PFSK-1 (cell line): ENCODE results near the gene APLP1.

Source experiments
- FOXP2 ChIP-seq: optimal IDR thresholded peaks from 2 replicates; pipeline ENCODE3; 2011; ENCODE audit warnings: borderline replicate concordance, control low read depth, inconsistent platforms; ENCODE audit not compliant: insufficient read depth; ENCODE audit errors: extremely low read length, extremely low read depth
- POLR2AphosphoS5 ChIP-seq: IDR thresholded peaks from 2 replicates; pipeline ENCODE4 v1.6.1; 2012; ENCODE audit warnings: low read depth, mild to moderate bottlenecking, control low read depth, low read length, moderate library complexity
- REST ChIP-seq, 2 experiments: IDR thresholded peaks; 2 replicates each; pipeline versions ENCODE4 v1.6.1 to v1.8.0; 2011 to 2012; ENCODE audit warnings: low read depth in 2 of 2, low read length in 2 of 2, control low read depth in 1 of 2, inconsistent platforms in 1 of 2, mild to moderate bottlenecking in 1 of 2, moderate library complexity in 1 of 2; ENCODE audit not compliant: insufficient read depth in 1 of 2
- SIN3A ChIP-seq: IDR thresholded peaks from 2 replicates; pipeline ENCODE4 v1.6.1; 2012; ENCODE audit warnings: mild to moderate bottlenecking, low read length, moderate library complexity, borderline replicate concordance; ENCODE audit not compliant: insufficient read depth
- TAF1 ChIP-seq: IDR thresholded peaks from 2 replicates; pipeline ENCODE4 v1.6.1; 2012; ENCODE audit warnings: low read length, control low read depth, borderline replicate concordance; ENCODE audit not compliant: insufficient read depth

- TF ChIP-seq POLR2AphosphoS5: no peak
- TF ChIP-seq SIN3A: no peak
- no peak for TF ChIP-seq REST (IDR thresholded peaks at IDR 0.05; ENCODE audit: insufficient read depth in 1 of 2, low read depth in 2 of 2, low read length in 2 of 2)
- no peak for TF ChIP-seq FOXP2
- TF ChIP-seq TAF1: no peak
These were observed 5.8 kb upstream of the APLP1 start for GRCh38 chr19:35862528-35862927.
